A549 (cell line): ENCODE results near the gene SEMA3B. TPM values are rescaled to one million over a fixed set of nuclear protein-coding genes. Genes with fewer than 3 reads are reported as not detected.
A peak's percentile ranks its signal among the peaks of the same experiment; 100 is the strongest.

Source experiments
- CEBPB ChIP-seq, 2 experiments: fragments of >200 bp in 1 of 2; sonication (Bioruptor Twin) in 1 of 2; formaldehyde crosslinking in 1 of 2; IDR thresholded peaks; 2 replicates each; pipeline ENCODE4 v1.6.1; 2012 to 2016
- CHD2 ChIP-seq: fragments of 150-350 bp; IDR thresholded peaks from 2 replicates; pipeline ENCODE4 v1.6.1; 2014; ENCODE audit warnings: low read length; ENCODE audit not compliant: partially characterized antibody
- EHF ChIP-seq: fragments of 250-450 bp; sonication (Bioruptor Pico); IDR thresholded peaks from 2 replicates; pipeline ENCODE4 v1.5.0; 2020; ENCODE audit warnings: mild to moderate bottlenecking
- EHMT2 ChIP-seq: fragments of 200-600 bp; sonication (generic); IDR thresholded peaks from 2 replicates; pipeline ENCODE4 v1.6.1; 2016; ENCODE audit warnings: antibody characterized with exemption, low read depth, mild to moderate bottlenecking, moderate library complexity
- FOSB ChIP-seq: fragments of 250-450 bp; sonication (Bioruptor Pico); IDR thresholded peaks from 2 replicates; pipeline ENCODE4 v1.5.0; 2020; ENCODE audit warnings: mild to moderate bottlenecking, moderate library complexity
- FOXS1 ChIP-seq: fragments of 250-450 bp; sonication (Bioruptor Pico); IDR thresholded peaks from 2 replicates; pipeline ENCODE4 v1.5.0; 2020; ENCODE audit warnings: mild to moderate bottlenecking, moderate library complexity
- HDAC2 ChIP-seq: fragments of 200-600 bp; sonication (generic); IDR thresholded peaks from 2 replicates; pipeline ENCODE4 v1.6.1; 2016
- HOXA7 ChIP-seq: fragments of 250-450 bp; sonication (Bioruptor Pico); IDR thresholded peaks from 2 replicates; pipeline ENCODE4 v1.5.0; 2020; ENCODE audit warnings: mild to moderate bottlenecking, moderate library complexity
- HOXB5 ChIP-seq: fragments of 250-450 bp; sonication (Bioruptor Pico); IDR thresholded peaks from 2 replicates; pipeline ENCODE4 v1.5.0; 2020; ENCODE audit warnings: mild to moderate bottlenecking, moderate library complexity
- JUN ChIP-seq, 2 experiments: fragments of >200 bp; sonication (Bioruptor Twin); formaldehyde crosslinking; IDR thresholded peaks; 2 replicates in 1 of 2; 3 replicates in 1 of 2; pipeline ENCODE4 v1.6.1; 2016 to 2017
- MAZ ChIP-seq: fragments of 150-350 bp; IDR thresholded peaks from 2 replicates; pipeline ENCODE4 v1.6.1; 2014; ENCODE audit warnings: antibody characterized with exemption, low read depth, low read length, borderline replicate concordance
- NFE2L2 ChIP-seq: fragments of 150-350 bp; conservative IDR thresholded peaks from 2 replicates; pipeline ENCODE4 v1.6.1; 2014; ENCODE audit warnings: low read length
- NPAS2 ChIP-seq: fragments of 250-450 bp; sonication (Bioruptor Pico); IDR thresholded peaks from 2 replicates; pipeline ENCODE4 v1.8.0; 2022; ENCODE audit warnings: mild to moderate bottlenecking, moderate library complexity, borderline replicate concordance
- POLR2A ChIP-seq: IDR thresholded peaks from 2 replicates; pipeline ENCODE4 v1.6.1; 2012; ENCODE audit warnings: mild to moderate bottlenecking, low read length
- POLR2AphosphoS2 ChIP-seq: conservative IDR thresholded peaks from 2 replicates; pipeline ENCODE4 v1.6.1; 2012; ENCODE audit warnings: low read length, improper control_type of control experiment, inconsistent platforms
- RCOR1 ChIP-seq: fragments of 150-350 bp; IDR thresholded peaks from 2 replicates; pipeline ENCODE4 v1.6.1; 2014; ENCODE audit warnings: antibody characterized with exemption, low read length, low read depth
- RFX5 ChIP-seq: fragments of 450-650 bp; IDR thresholded peaks from 2 replicates; pipeline ENCODE4 v1.7.1; 2014; ENCODE audit warnings: antibody characterized with exemption, mild to moderate bottlenecking, moderate library complexity
- RNF2 ChIP-seq: fragments of 200-600 bp; sonication (generic); IDR thresholded peaks from 2 replicates; pipeline ENCODE4 v1.6.1; 2016; ENCODE audit warnings: low read depth, mild to moderate bottlenecking, antibody characterized with exemption, moderate library complexity, borderline replicate concordance
- TFCP2L1 ChIP-seq: fragments of 250-450 bp; sonication (Bioruptor Pico); IDR thresholded peaks from 2 replicates; pipeline ENCODE4 v1.5.0; 2021; ENCODE audit warnings: mild to moderate bottlenecking
- ZFP36 ChIP-seq: fragments of 450-650 bp; IDR thresholded peaks from 2 replicates; pipeline ENCODE4 v1.6.1; 2014; ENCODE audit warnings: borderline replicate concordance; ENCODE audit not compliant: partially characterized antibody
- polyA plus RNA-seq, 4 experiments: library from polyadenylated mRNA; depleted of rRNA in 3 of 4; stranded (reverse); fragments of >200 nt; fragmentation: RNase III in 1 of 4; extraction: RNeasy Plus Mini Kit Qiagen cat#74134 plus additional on column Dnase treatment in 1 of 4; gene quantifications; 2 replicates in 3 of 4; 3 replicates in 1 of 4; pipeline ENCODE4 v1.2.3, GENCODE V29; 2011 to 2017
- TF ChIP-seq, protein P1 (sequence below): IDR thresholded peaks from 2 replicates; pipeline ENCODE4 v1.6.1; 2012
- TF ChIP-seq, protein P2 (sequence below): IDR thresholded peaks from 2 replicates; pipeline ENCODE4 v1.6.1; 2012
- TF ChIP-seq, protein P3 (sequence below): fragments of 150-350 bp; IDR thresholded peaks from 2 replicates; pipeline ENCODE4 v1.6.1; 2014; ENCODE audit warnings: low read depth, mild to moderate bottlenecking, low read length
- TF ChIP-seq, protein P4 (sequence below): fragments of 250-450 bp; sonication (Bioruptor Pico); IDR thresholded peaks from 2 replicates; pipeline ENCODE4 v1.5.0; 2020; ENCODE audit warnings: low read depth, mild to moderate bottlenecking, moderate library complexity
- TF ChIP-seq, protein P5 (sequence below): fragments of >200 bp; sonication (Bioruptor Twin); formaldehyde crosslinking; IDR thresholded peaks from 3 replicates; pipeline ENCODE4 v1.6.1; 2016
- TF ChIP-seq, protein P6 (sequence below): IDR thresholded peaks from 2 replicates; pipeline ENCODE4 v1.6.1; 2012; ENCODE audit warnings: low read depth, borderline replicate concordance
- TF ChIP-seq, protein P7 (sequence below): fragments of >200 bp; sonication (Bioruptor Twin); formaldehyde crosslinking; IDR thresholded peaks from 3 replicates; pipeline ENCODE4 v1.5.1; 2016

SEMA3B gene
- polyA plus RNA-seq, 2 of the 4 experiments (the other 2 are of a cell fraction): 6.5 to 7.4 TPM

DNA sequence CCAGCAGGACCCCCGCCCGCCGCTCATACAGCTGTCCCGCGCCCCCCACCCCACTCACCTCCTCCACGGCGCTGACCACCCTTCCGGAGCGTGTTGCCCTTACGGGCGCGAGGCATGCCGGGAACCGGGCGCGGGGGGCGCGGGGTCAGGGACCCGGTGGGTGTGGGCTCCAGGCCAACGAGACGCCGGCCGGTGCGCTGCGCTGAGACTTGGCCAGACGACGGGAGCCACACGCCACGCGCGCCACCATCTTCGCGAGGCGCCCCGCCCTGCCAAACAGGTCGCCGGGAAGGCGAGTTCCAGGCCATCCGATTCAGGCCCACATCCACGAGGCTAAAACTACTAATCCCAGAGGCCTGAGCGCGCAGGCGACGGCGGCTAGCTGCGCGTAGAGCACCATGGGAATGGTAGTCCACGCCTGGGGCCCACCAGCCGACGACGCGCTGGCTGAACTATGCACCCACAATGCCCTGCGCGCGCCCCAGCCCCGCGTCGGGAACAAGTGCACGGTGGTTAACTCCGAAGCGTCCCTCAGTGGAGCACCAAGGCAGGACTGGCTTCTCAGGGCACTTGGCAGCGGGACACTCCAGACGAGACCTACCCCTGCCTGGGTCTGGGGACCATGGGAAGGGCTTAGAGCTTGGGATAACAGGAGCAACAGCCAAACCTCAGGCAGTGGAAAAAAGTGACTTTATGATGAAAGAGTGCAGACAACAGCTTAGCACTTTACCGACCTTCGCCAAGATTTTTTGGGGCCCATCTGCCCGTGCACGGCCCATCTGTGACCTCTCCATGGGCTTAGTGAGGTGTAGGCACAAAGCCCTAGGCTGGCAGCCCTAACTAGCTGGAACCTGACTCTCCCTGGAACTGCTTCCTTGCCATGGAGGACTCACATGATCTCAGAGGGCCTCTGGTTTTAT lies 23.5 kb downstream of the SEMA3B start, which contains the start of gene IFRD2 (continued):
- TF ChIP-seq, protein P1, sequence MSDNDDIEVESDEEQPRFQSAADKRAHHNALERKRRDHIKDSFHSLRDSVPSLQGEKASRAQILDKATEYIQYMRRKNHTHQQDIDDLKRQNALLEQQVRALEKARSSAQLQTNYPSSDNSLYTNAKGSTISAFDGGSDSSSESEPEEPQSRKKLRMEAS: peak; percentile 38
- TF ChIP-seq ZFP36: no peak
- no peak for TF ChIP-seq MAZ
- no peak for TF ChIP-seq CEBPB (IDR thresholded peaks at IDR 0.05)
- no peak for TF ChIP-seq TFCP2L1 (CRISPR knock-in tag)
- no peak for TF ChIP-seq RFX5
- no peak for TF ChIP-seq HOXA7
- no peak for TF ChIP-seq RCOR1
- TF ChIP-seq, protein P2, sequence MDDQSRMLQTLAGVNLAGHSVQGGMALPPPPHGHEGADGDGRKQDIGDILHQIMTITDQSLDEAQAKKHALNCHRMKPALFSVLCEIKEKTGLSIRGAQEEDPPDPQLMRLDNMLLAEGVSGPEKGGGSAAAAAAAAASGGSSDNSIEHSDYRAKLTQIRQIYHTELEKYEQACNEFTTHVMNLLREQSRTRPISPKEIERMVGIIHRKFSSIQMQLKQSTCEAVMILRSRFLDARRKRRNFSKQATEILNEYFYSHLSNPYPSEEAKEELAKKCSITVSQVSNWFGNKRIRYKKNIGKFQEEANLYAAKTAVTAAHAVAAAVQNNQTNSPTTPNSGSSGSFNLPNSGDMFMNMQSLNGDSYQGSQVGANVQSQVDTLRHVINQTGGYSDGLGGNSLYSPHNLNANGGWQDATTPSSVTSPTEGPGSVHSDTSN: no peak
- TF ChIP-seq FOXS1 (CRISPR knock-in tag): no peak
- TF ChIP-seq, protein P3, sequence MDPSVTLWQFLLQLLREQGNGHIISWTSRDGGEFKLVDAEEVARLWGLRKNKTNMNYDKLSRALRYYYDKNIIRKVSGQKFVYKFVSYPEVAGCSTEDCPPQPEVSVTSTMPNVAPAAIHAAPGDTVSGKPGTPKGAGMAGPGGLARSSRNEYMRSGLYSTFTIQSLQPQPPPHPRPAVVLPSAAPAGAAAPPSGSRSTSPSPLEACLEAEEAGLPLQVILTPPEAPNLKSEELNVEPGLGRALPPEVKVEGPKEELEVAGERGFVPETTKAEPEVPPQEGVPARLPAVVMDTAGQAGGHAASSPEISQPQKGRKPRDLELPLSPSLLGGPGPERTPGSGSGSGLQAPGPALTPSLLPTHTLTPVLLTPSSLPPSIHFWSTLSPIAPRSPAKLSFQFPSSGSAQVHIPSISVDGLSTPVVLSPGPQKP: no peak
- TF ChIP-seq EHMT2: no peak
- TF ChIP-seq NPAS2 (CRISPR knock-in tag): no peak
- TF ChIP-seq, protein P4, sequence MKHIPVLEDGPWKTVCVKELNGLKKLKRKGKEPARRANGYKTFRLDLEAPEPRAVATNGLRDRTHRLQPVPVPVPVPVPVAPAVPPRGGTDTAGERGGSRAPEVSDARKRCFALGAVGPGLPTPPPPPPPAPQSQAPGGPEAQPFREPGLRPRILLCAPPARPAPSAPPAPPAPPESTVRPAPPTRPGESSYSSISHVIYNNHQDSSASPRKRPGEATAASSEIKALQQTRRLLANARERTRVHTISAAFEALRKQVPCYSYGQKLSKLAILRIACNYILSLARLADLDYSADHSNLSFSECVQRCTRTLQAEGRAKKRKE (CRISPR knock-in tag): no peak
- TF ChIP-seq JUN (IDR thresholded peaks at IDR 0.05): peak in 1 of 2 experiments; percentile 73; a peak in 3 of 5 replicates
- TF ChIP-seq CHD2: no peak
- TF ChIP-seq, protein P5, sequence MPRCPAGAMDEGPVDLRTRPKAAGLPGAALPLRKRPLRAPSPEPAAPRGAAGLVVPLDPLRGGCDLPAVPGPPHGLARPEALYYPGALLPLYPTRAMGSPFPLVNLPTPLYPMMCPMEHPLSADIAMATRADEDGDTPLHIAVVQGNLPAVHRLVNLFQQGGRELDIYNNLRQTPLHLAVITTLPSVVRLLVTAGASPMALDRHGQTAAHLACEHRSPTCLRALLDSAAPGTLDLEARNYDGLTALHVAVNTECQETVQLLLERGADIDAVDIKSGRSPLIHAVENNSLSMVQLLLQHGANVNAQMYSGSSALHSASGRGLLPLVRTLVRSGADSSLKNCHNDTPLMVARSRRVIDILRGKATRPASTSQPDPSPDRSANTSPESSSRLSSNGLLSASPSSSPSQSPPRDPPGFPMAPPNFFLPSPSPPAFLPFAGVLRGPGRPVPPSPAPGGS: peak; percentile 57; the same call in 1 of the 3 replicates
- TF ChIP-seq, protein P6, sequence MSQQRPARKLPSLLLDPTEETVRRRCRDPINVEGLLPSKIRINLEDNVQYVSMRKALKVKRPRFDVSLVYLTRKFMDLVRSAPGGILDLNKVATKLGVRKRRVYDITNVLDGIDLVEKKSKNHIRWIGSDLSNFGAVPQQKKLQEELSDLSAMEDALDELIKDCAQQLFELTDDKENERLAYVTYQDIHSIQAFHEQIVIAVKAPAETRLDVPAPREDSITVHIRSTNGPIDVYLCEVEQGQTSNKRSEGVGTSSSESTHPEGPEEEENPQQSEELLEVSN: no peak; the same call in 1 of the 2 replicates
- TF ChIP-seq POLR2AphosphoS2: no peak
- TF ChIP-seq NFE2L2: no peak
- TF ChIP-seq HOXB5 (CRISPR knock-in tag): peak; percentile 80; the same call in 1 of the 2 replicates
- no peak for TF ChIP-seq EHF (CRISPR knock-in tag)
- no peak for TF ChIP-seq FOSB (CRISPR knock-in tag)
- no peak for TF ChIP-seq RNF2
- TF ChIP-seq POLR2A: peak; percentile 50
- TF ChIP-seq, protein P7, sequence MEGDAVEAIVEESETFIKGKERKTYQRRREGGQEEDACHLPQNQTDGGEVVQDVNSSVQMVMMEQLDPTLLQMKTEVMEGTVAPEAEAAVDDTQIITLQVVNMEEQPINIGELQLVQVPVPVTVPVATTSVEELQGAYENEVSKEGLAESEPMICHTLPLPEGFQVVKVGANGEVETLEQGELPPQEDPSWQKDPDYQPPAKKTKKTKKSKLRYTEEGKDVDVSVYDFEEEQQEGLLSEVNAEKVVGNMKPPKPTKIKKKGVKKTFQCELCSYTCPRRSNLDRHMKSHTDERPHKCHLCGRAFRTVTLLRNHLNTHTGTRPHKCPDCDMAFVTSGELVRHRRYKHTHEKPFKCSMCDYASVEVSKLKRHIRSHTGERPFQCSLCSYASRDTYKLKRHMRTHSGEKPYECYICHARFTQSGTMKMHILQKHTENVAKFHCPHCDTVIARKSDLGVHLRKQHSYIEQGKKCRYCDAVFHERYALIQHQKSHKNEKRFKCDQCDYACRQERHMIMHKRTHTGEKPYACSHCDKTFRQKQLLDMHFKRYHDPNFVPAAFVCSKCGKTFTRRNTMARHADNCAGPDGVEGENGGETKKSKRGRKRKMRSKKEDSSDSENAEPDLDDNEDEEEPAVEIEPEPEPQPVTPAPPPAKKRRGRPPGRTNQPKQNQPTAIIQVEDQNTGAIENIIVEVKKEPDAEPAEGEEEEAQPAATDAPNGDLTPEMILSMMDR: no peak
- TF ChIP-seq HDAC2: no peak
- TF ChIP-seq, all 56 proteins: peak for 10
